HG03064 (cell line): Measurements from ENCODE around the gene PDP2.
A peak's percentile ranks its signal among the peaks of the same experiment; 100 is the strongest.
"Not testable (repeated sequence)": the region's sequence is repeated elsewhere in the genome, so short reads cannot be mapped to it uniquely, and the experiment has no call there.

Experiments
- ATAC-seq: cut with Tn5 transposase; IDR thresholded peaks from one replicate; pipeline ENCODE4 v1.9.1; 2021; ENCODE audit warnings: low read depth; ENCODE audit not compliant: unreplicated experiment

The PDP2 gene

DNA sequence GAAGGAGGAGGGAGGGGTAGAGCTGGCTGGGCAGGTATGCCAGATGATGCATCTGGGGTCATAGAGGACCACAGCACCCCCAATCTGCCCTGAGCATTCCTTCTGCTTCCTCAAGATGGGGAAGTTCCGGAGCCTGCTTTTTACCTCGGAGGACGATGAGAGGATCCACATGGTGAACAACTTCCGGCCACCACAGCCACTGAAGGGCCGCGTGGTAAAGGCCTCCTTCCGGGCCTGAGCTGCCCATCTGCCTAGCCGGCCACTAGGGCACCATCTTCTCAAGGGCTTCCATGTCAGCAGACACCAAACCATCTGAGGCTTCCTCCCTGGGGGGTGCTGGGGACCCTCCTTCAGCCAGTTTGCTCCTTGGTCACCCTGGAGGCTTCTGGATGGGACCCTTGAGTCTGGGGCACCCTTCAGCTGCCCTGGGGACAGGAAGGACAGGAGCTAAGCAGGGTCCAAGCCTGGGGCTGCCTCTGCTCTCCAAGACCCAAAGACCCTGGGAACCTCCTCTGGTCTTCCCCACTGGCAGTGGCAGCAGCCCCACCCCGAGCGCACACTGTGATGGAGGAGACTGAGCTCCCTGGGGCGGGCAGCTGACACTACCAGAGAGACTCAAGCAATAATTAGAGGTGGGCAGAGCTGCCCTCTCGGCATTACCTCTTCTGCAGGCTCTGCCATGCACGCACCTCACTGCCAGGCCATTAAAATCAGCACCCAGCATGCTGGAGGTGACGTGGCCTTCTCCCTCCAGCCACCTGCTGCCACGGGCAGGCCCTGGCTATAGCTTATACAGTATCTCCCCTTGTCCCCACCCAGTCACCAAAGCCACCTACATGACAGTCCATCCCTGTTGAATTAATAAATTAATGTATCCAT lies 26.8 kb upstream of the PDP2 start:
- no peak for ATAC-seq

DNA sequence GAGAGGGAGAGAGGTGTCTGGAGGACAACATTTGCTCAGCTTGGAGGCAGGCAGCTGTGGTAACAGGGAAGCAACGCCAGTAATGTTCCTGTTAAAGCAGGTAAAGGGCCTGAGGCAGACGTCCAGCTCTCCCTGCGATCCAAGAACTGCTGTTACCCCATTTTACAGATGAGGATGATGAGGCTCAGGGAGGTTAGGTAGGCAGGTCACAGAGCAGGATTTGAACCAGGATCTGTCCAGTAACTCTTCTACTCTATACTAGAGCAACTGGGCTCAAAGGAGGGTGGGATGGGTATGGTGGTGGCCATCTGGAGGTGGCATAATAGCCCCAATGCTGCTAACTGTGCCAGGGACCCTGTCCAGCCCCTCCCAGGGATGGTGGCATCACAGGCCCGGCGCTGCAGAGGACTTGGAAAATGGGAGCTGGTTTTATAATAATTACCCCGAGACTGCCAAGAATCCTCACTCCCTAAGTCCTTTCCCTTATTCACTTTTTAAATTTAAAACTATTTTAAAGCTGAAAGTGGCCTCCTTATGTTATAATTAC lies 24.1 kb upstream of the PDP2 start:
- ATAC-seq: no peak

DNA sequence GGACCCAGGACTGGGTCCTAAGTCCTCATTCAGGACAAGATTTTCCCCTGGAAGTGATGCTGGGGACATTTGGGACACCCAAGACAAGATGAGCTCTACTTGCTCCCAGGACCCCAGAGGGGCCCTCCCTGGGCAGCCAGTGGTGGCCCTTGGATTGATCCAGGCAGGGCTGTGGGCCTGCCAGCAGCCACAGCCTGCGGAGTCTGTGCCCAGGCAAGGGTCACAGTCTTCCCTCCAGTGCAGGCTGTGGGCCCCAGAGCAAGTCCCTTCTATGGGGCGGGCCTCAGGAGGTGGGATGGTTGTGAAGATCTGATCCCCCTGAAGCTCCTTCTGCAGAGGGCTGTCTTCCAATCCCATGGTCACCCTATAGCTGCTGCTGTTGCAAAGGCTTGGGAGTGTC lies 23.5 kb upstream of the PDP2 start:
- no peak for ATAC-seq

DNA sequence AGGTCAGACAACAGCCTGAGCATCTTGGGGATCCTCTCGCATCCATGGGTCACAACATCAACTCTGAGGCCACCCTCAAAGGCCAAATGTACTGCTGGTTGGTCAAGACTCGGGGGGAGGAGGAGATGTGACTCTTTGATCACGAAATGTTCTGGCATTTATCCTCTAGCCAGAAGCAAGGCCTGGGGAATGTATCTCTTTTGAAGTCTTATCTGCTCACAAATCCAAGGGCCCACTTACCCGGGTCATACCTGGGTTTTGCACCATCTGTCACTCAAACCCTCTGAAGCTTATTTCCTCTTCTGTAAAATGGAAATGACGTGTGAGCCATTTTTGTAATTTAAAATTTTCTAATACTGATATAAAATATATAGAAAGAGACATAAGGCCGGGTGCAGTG lies 22.9 kb upstream of the PDP2 start:
- no peak for ATAC-seq

DNA sequence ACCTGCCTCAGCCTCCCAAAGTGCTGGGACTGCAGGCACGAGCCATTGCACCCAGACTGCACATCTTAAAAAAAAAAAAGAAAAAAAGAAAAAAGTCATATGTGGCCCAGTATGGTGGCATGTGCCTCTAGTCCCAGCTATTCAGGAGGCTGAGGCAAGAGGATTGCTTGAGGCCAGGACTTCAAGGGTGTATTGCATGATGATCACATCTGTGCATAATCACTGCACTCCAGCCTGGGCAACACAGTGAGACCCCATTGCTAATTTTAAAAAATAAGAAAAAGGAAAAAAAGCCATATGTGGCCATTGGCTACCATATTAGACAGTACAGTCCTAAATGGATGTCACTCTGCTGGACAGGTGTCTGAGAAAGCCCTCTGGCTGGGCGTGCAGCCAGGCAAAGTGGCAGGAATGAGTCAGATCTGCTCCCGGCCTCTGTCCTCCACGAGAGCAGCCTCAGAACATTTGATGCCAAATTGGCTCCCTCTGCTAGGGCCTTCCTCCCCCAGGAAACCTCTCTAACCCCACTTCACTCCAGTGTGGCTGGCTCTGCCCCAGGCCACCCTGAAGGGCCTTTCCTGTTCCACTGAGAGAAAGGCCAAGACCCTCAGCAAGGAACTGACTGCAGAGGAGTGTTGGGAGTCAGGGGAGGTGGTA lies 21.4 kb upstream of the PDP2 start:
- no peak for ATAC-seq

DNA sequence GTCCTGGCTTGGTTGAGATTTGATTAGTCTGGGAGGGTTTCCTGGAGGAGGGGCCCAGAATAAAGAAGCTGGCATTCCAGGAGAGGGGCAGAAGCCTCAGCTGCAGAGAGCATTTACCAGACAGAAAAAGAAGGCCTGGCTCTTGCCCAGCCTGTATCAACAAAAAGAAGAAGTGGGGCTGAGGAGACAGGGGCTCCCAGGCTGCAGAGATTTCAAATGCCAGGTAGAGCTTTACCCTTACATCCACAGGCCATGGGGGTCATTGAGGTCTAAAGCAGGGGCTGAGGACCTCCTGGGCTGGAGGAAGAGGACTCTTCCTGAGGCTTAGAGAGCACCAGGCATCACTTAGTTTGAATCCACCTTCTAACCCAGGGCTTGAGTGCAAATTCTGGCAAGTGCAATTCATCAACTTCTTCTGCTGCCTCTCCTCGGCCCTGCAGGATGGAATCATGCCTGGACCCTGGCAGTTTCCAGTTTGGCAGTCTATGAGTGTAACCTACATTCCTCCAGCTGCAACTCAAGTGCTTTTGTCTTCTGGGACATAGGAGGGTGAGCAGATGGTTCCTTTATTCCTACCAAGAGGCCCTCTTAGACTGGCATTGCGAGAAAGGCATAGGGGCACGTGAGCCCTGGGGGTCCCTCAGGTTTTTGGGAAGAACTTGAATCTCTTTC lies 20.8 kb upstream of the PDP2 start:
- ATAC-seq: no peak

DNA sequence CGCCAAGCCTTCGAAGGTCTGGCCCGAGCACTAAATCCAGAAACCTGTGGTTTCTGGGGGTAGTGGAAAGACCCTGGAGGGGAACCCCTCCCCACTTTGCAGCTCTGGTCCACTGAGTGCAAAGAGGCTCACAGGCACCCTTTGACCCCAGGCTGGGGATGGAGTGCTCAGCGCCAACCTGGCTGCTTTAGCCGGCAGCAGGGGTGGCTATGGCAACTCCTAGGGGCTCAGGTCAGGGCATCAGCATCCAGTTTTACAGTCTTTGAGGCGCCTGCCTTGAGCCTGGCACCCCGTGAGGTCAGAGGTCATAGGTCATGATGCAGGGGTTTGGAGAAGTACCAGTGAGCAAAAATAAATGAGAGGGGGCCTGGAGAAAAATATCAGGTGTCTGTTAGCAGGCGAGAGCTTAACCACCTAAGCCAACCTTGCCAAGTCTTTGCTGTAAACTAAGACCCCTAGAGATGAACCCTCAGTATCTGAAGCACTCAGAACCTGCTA lies 18.2 kb upstream of the PDP2 start:
- no peak for ATAC-seq

DNA sequence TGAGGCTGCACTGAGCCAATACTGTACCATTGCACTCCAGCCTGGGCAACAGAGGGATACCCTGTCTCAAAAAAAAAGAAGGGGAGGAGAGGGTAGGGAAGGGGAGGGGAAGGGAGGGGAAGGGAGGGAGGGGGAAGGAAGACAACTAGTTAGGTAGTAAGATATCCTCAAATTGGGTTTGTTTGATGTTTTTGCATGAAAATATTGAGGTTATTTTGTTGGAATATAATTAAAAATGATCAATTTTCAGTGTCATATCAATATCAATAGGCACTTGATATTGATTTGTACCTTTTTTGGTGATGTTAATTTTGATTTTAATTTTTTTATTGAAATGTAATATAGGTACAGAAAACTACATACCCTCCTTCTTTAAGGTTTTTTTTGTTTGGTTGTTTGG lies 16.6 kb upstream of the PDP2 start:
- ATAC-seq: no peak

DNA sequence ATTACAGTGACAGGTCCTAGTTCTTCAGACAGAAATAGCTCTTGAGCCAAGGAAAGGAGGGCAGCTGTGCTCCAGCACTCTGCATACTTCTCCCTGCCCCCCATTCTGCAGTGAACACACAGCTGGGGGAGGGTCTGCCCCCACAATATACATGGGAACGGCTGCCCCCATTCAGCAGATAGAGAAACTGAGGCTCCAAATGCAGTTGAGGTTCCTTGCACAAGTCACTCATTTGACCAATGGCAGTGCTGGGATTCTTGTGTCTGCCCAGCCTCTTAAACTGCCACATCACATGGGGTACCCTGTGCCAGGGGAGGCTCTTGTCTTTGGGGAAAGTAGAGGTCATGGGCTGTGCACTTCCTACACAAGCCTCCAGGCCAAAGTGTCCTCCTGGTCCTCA lies 10.9 kb upstream of the PDP2 start:
- ATAC-seq: no peak

DNA sequence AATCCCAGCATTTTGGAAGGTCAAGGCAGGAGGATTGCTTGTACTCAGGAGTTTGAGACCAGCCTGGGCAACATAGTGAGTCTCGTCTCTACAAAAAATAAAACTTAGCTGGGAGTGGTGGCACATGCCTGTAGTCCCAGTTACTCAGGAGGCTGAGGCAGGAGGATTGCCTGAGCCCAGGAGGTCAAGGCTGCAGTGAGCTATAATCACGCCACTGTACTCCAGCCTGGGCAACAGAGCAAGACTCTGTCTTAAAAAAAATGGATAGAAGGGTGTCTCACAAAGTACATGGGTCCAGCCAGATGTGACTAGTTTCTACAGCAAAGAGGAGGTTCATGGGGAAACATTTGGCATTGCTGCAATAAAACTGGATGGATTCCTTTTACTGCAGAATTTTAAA lies 9.0 kb upstream of the PDP2 start:
- not testable (repeated sequence) for ATAC-seq

DNA sequence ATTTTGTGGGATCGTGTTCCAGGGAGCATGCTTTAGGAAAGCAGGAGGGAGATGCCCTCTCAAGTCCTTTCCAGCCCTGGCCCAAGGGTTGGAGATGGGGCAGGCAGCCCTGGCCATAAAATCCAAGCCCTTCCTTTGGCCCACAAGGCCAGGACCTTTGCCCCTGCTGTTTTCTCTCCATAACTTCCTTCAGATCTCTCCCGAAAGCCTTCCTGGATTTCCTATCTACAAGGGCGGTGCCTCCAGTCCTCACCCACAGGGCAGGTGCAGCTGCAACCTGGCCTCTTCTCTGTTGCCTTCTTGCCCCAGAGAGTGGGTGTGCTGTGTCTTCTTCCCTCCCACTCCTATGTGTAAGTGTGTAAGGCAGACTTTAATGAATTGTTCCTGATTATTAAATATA lies 8.5 kb upstream of the PDP2 start:
- ATAC-seq: no peak

DNA sequence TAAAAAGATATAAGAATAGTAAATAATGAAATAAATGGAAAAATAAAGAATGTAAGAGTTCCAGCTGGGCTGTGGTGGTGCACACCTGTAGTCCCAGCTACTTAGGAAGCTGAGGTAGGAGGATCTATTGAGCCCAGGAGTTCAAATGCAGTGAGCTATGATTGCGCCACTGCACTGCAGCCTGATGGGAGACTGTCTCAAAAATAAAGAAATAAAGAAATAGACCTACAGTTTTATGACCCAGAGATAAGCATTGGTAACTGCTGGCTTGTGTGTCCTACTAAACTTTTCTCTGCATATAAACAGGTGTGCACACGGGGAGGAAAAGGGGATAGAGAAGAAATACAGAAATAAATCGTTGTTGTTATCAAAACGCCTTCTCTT lies 7.8 kb upstream of the PDP2 start:
- ATAC-seq: no peak

DNA sequence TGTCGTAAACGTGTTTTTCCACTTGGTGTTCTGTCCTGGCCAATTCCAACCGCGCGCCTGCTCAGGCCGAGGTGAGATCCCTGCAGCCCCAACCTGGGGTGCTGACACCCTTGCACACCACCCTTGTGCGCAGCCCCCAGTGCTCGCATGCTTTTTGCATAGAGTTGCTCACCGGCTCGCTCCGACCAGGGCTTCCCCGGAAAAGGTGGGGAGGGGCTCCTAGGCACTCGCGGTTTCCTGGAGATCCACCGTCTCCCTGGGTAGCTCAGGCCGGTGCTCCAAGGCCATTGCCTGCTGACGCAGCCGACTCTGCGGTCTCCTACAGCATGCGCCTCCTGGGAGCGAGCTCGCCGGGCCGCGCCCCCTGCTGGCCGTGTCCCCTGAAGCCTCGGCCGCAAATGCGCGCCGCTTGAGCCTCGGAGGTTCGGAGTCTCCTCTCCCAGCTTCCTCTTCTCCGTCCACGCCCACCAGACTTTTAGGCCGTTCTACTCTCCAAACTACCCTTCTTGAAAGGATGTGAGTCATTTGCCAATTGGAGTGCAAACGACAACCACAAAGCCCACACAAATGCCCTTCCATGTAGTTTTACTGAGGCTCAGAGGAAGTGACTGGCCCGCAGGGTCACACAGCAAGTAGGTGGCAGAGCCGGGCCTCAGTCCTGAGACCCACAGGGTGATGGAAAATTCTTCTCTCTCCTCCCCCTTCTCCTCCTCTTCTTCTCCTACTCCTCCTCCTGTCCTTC lies 7.2 kb upstream of the PDP2 start:
- peak; percentile 74 for ATAC-seq

DNA sequence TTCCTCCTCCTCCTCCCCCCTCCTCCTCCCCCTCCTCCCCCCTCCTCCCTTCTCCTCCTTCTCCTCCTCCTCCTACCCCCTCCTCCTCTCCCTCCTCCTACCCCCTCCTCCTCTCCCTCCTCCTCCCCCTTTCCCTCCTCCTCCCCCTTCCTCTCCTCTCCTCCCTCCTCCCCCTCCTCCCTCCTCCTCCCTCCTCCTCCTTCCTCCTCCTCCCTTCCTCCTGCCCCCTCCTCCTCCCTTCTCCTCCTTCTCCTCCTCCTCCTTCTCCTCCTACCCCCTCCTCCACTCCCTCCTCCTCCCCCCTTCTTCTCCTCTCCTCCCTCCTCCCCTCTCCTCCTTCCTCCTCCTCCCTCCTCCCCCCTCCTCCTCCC lies 6.6 kb upstream of the PDP2 start:
- ATAC-seq: no peak

DNA sequence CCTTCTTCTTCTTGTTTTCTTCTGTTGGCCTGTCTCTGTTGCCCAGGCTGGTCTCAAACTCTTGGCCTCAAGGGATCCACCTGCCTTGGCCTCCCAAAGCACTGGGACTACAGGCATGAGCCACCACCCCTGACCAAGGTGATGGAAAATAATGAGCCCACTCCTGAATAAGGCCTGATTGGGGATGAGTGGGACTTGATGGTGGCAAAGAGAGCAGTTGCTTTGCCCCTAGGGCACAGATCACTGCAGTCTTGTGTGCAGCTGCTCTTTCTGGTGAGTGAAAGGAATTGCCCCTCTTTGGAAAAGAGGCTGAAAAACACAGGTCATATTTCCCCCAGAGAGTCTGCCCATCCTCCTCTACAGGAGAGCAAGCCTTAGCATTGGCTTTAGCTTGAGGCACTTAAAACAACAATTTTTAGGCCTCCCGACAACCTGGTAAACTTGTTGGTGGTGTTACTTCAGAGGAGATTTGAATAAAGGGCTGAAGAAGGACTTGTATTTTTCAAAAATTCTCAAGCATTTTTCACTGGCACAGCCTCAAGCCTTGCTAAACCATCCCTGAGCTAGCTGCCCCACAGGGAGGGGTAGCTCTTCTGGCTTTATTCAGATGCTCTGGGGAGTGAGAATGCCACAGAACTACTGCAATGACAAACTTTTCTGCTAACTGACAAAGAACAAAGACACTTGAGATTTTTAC lies 6.1 kb upstream of the PDP2 start:
- ATAC-seq: no peak

DNA sequence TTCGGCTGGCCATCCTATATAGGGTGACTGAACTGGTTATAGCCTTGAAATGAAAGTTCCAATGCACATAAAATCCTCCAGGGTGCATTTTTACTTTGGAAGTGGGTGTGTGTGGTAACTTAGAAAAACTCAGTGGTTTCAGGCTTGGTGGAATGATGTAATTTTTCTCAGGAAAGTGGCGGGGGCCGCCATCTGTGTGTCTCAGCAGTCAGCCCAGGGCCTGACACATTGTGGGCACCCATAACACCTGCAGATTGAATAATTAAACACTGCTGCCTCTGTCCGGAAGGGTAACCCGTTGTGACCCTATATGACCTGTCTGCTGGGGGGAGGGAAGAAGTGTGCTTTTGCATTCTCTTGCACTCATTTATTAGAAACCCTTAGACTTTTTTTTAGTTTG lies 2.2 kb upstream of the PDP2 start:
- ATAC-seq: no peak

DNA sequence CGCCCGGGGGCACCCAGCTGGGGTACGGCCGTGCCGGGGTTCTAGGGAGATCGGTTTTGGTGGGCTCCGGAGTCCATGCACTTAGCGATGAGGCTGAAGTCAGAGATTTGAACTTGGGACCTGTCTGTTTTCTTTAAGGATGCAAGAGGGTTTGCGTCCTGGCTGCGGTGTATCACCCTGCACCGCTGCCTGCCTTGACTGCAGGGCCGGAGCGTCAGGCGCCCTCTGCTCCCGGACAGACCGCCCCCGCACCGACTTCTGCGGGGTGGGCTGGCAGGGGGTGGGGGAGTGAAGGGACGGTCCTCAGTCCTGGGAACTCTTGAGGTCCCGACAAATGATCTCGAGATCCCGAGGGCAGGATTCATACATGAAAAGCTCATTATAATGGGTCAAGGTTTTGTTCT lies 701 bp downstream of the PDP2 start:
- no peak for ATAC-seq

DNA sequence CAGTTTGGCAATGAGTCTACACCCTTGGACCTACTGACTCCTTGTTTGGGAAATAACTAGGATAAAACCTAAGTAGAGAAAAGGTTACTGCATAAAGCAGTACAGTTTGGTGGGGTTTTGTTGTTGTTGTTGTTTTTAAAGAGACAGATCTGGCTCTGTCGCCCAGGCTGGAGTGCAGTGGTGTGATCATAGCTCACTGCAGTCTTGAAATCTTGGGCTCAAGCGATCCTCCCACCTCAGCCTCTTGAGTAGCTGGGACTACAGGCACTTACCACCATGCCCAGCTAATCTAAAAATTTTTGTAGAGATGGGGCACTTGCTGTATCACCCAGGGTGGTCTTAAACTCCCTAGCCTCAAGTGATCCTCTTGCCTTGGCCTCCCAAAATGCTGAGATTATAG lies 1.2 kb downstream of the PDP2 start:
- no peak for ATAC-seq

DNA sequence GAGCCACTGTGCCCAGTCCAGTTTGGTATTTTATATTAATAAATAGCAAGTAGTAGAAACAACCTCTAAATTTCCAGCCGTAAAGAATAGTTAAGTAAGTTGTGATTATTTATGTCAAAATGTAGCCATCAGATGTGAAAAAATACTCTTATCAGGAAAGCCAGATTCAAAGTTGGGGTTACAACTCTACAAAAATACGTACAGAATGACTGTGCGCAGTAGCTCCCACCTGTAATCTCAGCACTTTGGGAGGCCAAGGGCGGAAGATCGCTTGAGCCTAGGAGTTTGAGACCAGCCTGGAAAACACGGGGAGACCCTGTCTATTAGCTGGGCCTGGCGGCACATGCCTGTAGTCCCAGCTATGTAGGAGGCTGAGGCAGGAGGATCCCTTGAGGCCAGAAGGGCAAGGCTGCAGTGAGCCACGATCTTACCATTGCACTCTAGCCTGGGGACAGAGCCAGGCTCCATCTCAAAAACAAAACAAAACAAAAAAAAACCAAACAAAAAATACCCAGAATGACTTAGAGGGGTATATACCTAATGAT lies 1.7 kb downstream of the PDP2 start:
- no peak for ATAC-seq

DNA sequence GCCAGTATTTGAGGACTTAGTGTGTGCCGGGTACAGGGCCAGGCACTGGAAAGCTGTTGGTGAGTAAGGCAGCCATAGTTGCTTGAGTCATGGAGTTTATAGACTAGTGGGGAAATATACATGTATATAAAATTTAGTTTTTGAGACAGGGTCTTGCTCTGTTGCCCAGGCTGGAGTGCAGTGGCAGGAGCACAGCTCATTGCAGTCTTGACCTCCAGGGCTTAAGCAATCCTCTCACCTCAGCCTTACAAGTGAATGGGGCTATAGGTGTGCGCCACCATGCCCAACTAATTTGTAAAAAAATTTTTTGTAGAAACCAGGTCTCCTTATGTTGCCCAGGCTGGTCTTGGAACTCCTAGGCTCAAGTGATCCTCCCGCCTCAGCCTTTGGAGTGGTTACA lies 2.4 kb downstream of the PDP2 start:
- ATAC-seq: no peak
